GM23248 (cell line): ENCODE results near the gene LRRK2.

Experiments
- EZH2 ChIP-seq: fragments of 200-600 bp; sonication (generic); IDR thresholded peaks from 2 replicates; pipeline ENCODE4 v1.6.1; 2018; ENCODE audit warnings: antibody characterized with exemption, mild to moderate bottlenecking; ENCODE audit not compliant: insufficient read depth, poor library complexity, severe bottlenecking
- EZH2phosphoT487 ChIP-seq: fragments of 200-600 bp; sonication (generic); IDR thresholded peaks from 2 replicates; pipeline ENCODE4 v1.6.1; 2018; ENCODE audit warnings: antibody characterized with exemption, moderate library complexity, mild to moderate bottlenecking, low read depth; ENCODE audit not compliant: insufficient read depth

- no peak for TF ChIP-seq EZH2
- no peak for TF ChIP-seq EZH2phosphoT487
Measured at GRCh38 chr12:40215982-40216381, 8.8 kb upstream of the LRRK2 start.
